Renal cortex interstitium (tissue), 11 donors: ENCODE data around the gene TRAPPC12. TPM values are rescaled to one million over a fixed set of nuclear protein-coding genes. Genes with fewer than 3 reads are reported as not detected.
A peak's percentile ranks its signal among the peaks of the same experiment; 100 is the strongest.
"Not testable (repeated sequence)": the region's sequence is repeated elsewhere in the genome, so short reads cannot be mapped to it uniquely, and the experiment has no call there.

Source experiments
- DNase-seq, 11 donors: peaks; one replicate each; pipeline ENCODE4 v3.0.0-alpha.2; 2013; ENCODE audit warnings: low read depth in 9 of 11, low spot score in 4 of 11; ENCODE audit errors: extremely low read depth in 1 of 11
- polyA plus RNA-seq, 3 donors: library from polyadenylated mRNA; unstranded; fragments of 120-200 nt; gene quantifications; one replicate each; pipeline ENCODE4 v1.2.1, GENCODE V29; 2013; ENCODE audit not compliant: insufficient read length in 3 of 3

The TRAPPC12 gene
- polyA plus RNA-seq, 3 donors = 66.4 to 102 (median 76.2) TPM

GRCh38 chr2:3443083-3443482 is 63.6 kb downstream of the TRAPPC12 start:
- DNase-seq = no peak

GRCh38 chr2:3443506-3444084 is 64.1 kb downstream of the TRAPPC12 start:
- no peak for DNase-seq

- no peak for DNase-seq
Measured at GRCh38 chr2:3445891-3446290, 66.4 kb downstream of the TRAPPC12 start.

- no peak for DNase-seq
Measured at GRCh38 chr2:3446381-3446780, 66.9 kb downstream of the TRAPPC12 start.

GRCh38 chr2:3447186-3447585 is 67.7 kb downstream of the TRAPPC12 start:
- DNase-seq = not testable (repeated sequence)

GRCh38 chr2:3447789-3448317 is 68.4 kb downstream of the TRAPPC12 start:
- no peak for DNase-seq

- not testable (repeated sequence) for DNase-seq
Measured at GRCh38 chr2:3448441-3448911, 69.0 kb downstream of the TRAPPC12 start.

GRCh38 chr2:3449086-3449485 is 69.6 kb downstream of the TRAPPC12 start:
- peak in 7 of 11 donors; percentile 33 to 59 (median 52) for DNase-seq

- DNase-seq = no peak
Measured at GRCh38 chr2:3449936-3450335, 70.4 kb downstream of the TRAPPC12 start.

- DNase-seq = no peak
Measured at GRCh38 chr2:3450385-3451010, 71.0 kb downstream of the TRAPPC12 start.

- DNase-seq = no peak
Measured at GRCh38 chr2:3451169-3451568, 71.7 kb downstream of the TRAPPC12 start.

- no peak for DNase-seq
Measured at GRCh38 chr2:3451926-3452671, 72.6 kb downstream of the TRAPPC12 start.

- DNase-seq = no peak
Measured at GRCh38 chr2:3453190-3453999, 73.9 kb downstream of the TRAPPC12 start.

GRCh38 chr2:3454005-3454404 is 74.5 kb downstream of the TRAPPC12 start:
- not testable (repeated sequence) for DNase-seq

GRCh38 chr2:3454802-3455201 is 75.3 kb downstream of the TRAPPC12 start:
- no peak for DNase-seq

- DNase-seq = no peak
Measured at GRCh38 chr2:3456125-3456524, 76.6 kb downstream of the TRAPPC12 start.

GRCh38 chr2:3457524-3458395 is 78.3 kb downstream of the TRAPPC12 start:
- no peak for DNase-seq
